GM21576 (cell line): ENCODE measurements around the gene ERCC2.

Experiments
- ATAC-seq: cut with Tn5 transposase; IDR thresholded peaks from one replicate; pipeline ENCODE4 v1.9.1; 2021; ENCODE audit warnings: mild to moderate bottlenecking, moderate library complexity; ENCODE audit not compliant: unreplicated experiment

ERCC2 gene

GRCh38 chr19:45356760-45357444 is 13.5 kb downstream of the ERCC2 start:
- no peak for ATAC-seq

- ATAC-seq, result no peak
Measured at GRCh38 chr19:45355910-45356309, 14.5 kb downstream of the ERCC2 start.

- ATAC-seq, result no peak
Measured at GRCh38 chr19:45355402-45355801, 15.0 kb downstream of the ERCC2 start.

GRCh38 chr19:45354241-45354842 is 16.0 kb downstream of the ERCC2 start:
- ATAC-seq, result no peak

GRCh38 chr19:45352914-45353796 is 17.2 kb downstream of the ERCC2 start:
- no peak for ATAC-seq

- ATAC-seq, result no peak
Measured at GRCh38 chr19:45352471-45352870, 17.9 kb downstream of the ERCC2 start.

- ATAC-seq, result no peak
Measured at GRCh38 chr19:45352062-45352461, 18.3 kb downstream of the ERCC2 start.

- ATAC-seq, result no peak
Measured at GRCh38 chr19:45351401-45351952, 18.9 kb downstream of the ERCC2 start.

- ATAC-seq, result no peak
Measured at GRCh38 chr19:45350477-45351058, 19.8 kb downstream of the ERCC2 start.

- no peak for ATAC-seq
Measured at GRCh38 chr19:45349430-45349941, 20.9 kb downstream of the ERCC2 start.

GRCh38 chr19:45349126-45349415 is 21.3 kb downstream of the ERCC2 start:
- no peak for ATAC-seq

GRCh38 chr19:45348367-45349125 is 21.8 kb downstream of the ERCC2 start:
- ATAC-seq, result no peak

GRCh38 chr19:45347570-45348366 is 22.6 kb downstream of the ERCC2 start:
- no peak for ATAC-seq

- ATAC-seq, result no peak
Measured at GRCh38 chr19:45346449-45346848, 23.9 kb downstream of the ERCC2 start.

- no peak for ATAC-seq
Measured at GRCh38 chr19:45345506-45345860, 24.9 kb downstream of the ERCC2 start.

- ATAC-seq, result no peak
Measured at GRCh38 chr19:45344621-45345505, 25.5 kb downstream of the ERCC2 start.

GRCh38 chr19:45342911-45343310 is 27.5 kb downstream of the ERCC2 start:
- no peak for ATAC-seq

GRCh38 chr19:45340899-45341453 is 29.4 kb downstream of the ERCC2 start:
- ATAC-seq, result no peak
